ENCODE measurements around the gene ZNF536.

- TF ChIP-seq POLR2AphosphoS5 (IDR thresholded peaks at IDR 0.05) (no peak), POLR2A (IDR thresholded peaks at IDR 0.05) (no peak)
Observed at GRCh38 chr19:30520735-30521479, 148.7 kb downstream of the ZNF536 start.
